HG03342 (cell line): ENCODE measurements around the gene VPS36.
"Not testable (repeated sequence)": the region's sequence is repeated elsewhere in the genome, so short reads cannot be mapped to it uniquely, and the experiment has no call there.

Experiments
- ATAC-seq: cut with Tn5 transposase; IDR thresholded peaks from one replicate; pipeline ENCODE4 v1.9.1; 2021; ENCODE audit warnings: mild to moderate bottlenecking, moderate library complexity; ENCODE audit not compliant: unreplicated experiment

VPS36 gene, protein sequence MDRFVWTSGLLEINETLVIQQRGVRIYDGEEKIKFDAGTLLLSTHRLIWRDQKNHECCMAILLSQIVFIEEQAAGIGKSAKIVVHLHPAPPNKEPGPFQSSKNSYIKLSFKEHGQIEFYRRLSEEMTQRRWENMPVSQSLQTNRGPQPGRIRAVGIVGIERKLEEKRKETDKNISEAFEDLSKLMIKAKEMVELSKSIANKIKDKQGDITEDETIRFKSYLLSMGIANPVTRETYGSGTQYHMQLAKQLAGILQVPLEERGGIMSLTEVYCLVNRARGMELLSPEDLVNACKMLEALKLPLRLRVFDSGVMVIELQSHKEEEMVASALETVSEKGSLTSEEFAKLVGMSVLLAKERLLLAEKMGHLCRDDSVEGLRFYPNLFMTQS

DNA sequence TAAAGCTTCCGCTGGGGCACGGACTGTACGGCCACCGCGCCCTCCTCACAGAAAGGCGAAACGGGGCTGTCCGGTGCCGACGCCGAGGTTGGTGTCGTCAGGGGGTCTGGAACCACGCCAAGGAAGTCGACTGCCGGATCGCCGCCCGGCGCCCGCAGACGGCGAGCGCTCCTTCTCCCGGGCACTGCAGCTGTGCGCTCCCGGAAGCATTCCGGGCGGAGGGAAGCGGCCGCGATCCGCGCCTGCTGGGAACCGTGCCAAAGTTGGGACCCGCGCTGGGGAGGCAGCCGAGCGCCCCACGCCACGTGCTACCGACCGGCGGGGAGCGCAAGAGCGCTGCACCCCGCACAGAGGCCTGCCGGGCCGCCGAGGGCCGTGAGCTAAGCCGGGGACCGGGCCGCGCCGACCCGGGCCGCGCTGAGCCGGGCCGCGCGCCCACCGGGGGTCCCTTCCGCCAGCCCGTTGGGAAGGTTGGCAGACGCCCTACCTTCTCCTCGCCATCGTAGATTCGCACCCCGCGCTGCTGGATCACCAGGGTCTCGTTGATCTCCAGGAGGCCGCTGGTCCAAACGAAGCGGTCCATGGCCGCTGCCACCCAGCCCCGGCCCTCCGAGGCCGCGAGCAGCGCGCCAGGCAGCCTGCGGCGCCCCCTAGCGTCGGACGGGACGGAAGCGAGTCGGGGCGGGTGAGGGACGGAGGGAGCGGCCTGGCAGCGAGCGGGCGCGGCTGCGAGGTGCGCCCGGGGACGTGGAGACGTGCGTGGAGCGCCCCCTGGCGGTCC is at the start of gene VPS36:
Gene VPS36, minus strand, starts transcription at position 623 of the 781 bp plus-strand sequence. Its CDS starts 40 bp downstream, at position 583.
- peak; percentile 70 for ATAC-seq

DNA sequence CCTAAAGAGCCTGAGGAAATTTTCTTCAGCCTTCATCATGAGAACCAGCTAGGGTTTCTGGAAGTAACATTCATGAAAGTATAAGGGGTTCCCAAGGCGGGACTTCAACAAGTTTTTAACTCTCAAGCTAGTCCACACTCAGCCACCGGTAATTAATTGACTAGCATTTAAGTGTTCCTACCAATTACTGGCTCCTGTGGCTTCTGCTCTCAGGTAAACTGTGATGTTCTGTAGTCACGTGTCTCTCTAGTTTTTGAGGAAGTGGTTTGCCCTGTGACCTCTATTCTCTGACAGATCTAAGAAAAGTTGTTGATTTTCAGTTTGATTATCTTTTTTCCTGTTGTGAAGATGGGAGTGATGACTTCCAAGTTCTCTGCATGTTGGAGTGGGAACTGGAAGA is 47.5 kb upstream of the VPS36 start:
- peak; percentile 82 for ATAC-seq

DNA sequence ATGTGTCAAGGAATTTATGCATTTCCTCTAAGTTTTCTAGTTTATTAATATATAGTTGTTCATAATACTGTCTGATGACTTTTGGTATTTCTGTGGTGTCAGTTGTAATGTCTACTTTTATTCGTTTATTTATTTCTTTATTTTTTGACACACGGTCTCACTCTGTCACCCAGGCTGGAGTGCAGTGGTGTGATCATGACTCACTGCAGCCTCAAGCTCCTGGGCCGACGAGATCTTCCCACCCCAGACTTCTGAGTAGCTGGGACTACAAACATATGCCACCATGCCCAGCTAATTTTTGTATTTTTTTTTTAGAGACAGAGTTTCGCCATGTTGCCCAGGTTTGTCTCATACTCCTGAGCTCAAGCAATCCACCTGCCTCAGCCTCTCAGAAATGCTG is 43.8 kb upstream of the VPS36 start:
- ATAC-seq: not testable (repeated sequence)

DNA sequence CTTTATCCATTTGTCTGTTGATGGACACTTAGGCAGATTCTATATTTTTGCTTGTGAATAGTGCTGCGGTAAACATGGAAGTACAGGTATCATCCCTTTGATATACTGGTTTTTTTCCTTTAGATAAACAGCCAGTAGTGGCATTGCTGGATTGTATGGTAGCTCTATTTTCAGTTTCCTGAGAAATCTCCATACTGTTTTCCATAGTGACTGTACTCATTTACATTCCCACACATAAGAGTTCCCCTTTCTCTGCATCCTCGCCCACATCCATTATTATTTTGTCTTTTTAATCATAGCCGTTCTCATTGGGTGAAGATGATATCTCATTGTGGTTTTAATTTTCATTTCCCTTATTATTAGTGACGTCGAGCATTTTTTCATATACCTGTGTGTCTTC is 40.6 kb upstream of the VPS36 start:
- ATAC-seq: not testable (repeated sequence)

DNA sequence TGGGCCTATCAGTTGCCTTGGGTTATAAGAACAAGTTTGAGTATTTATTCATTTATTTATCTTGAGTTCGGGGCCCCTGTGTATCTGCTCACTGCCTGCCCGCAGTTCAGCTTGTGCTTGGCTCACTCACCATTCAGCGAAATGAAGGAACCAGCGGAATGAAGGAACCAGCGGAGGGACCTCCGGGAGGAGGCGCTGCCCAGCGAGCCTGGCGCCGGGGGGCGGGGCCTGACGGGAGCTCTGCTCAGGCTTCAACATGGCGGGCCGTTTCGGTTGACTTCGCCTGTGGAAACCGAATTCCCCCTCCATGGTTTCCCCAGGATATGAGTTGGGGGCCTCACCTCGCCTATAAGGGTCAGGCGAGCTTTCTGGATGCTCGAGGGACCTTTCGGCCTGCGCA is 38.3 kb upstream of the VPS36 start:
- not testable (repeated sequence) for ATAC-seq

DNA sequence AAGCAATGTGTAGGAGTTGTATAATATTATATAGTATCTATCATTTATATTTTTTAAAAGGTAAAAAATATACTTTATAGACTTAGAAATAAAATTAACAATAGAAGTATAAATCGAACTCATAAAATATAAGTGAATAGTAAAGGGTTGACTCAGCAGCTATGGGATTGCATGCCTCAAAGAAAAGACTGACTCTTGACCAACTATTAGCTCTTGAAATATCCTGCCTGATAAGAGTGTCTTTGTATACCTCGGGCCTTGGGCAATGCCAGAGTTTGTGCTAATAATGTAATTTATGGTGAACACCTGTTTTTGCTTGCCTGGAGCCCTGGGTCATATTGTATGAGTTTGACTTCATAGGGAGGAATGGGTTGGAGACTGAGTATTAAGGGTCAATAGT is 36.6 kb upstream of the VPS36 start:
- not testable (repeated sequence) for ATAC-seq

DNA sequence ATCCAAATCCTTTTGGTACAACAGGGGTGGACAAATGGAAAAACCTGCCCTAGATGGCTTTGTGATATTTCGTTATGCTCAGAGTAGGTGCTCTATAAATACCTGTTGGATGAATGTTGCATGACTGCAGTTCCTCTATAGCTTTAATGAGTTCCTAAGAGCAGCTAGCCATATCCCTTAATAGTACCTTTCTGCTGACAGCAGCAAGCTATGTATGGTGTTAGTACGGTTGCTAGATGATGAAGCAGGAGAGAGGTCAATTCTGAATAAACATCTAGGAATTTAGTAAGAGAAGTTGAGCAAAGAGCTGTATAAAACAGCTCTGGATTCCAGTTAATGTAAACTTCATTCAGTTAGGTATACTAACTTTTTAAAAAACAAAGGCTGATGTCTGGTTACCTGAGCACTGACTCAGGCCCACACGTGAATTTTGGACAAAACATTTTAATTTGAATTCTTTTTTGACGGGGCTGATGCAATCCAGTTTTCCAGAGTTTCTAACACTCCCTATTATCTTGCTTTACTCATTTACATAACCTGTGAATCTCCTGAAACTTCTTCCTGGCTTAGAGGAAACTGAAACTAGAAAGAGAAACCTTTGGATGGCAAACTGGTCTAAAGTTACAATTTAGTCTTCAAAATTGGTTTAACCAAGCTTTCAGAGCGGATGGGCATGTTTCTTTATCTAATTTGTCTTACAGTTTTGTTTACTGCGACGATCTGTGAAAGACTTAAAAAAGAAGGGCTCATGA is 30.4 kb upstream of the VPS36 start:
- ATAC-seq: not testable (repeated sequence)

DNA sequence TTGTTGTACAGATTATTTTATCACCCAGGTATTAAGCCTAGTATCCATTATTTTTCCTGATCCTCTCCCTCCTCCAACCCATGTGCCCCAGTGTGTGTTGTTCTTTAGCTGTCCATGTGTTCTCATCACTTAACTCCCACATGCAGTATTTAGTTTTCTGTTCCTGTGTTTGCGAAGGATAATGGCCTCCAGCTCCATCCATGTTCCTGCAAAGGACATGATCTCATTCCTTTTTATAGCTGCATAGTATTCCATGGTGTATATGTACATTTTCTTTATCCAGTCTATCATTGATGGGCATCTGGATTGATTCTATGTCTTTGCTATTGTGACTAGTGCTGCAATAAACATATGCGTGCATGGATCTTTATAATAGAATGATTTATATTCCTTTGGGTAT is 18.1 kb upstream of the VPS36 start:
- ATAC-seq: not testable (repeated sequence)

DNA sequence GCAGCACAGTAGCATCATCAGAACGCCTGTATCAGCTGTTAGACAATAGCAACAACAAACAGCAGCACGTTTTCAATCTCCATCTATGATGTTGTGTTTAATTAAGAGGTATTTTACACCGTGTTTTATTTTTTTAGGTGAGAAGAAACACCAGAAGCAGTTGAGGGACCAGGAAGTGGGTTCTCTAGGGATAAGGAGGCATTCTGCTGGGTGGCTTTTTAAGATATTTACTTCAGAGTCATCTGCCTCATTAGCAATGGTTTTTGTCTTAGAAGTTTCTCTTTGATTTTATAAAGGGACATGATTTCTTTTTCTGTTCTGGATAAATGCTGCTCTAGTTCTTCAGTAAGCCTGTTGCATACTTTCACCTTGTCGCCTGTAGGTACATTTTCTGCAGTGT is 13.1 kb upstream of the VPS36 start:
- no peak for ATAC-seq

DNA sequence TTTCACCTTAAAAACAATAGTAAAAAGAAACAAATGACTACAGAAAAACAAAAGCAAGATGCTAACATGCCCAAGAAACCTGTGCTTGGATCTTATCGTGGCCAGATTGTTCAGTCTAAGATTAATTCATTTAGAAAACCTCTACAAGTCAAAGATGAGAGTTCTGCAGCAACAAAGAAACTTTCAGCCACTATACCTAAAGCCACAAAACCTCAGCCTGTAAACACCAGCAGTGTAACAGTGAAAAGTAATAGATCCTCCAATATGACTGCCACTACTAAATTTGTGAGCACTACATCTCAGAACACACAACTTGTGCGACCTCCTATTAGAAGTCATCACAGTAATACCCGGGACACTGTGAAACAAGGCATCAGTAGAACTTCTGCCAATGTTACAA is 10.8 kb upstream of the VPS36 start:
- no peak for ATAC-seq

DNA sequence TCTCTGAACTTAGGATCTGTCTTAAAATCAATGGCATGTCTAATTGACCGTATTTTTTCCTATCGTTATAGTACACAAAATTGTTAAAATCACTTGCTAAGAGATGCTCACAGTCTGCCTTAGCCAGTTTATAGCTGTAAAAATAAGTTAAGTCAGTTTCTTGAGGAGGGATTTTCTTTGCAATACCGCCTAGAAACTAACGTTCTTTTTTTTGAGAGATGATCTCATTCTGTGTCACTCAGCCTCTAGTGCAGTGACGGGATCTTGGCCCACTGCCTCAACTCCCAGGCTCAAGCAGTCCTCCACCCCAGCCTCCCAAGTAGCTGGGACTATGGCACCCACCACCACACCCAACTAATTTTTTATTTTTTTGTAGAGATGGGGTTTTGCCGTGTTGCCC is 9.2 kb upstream of the VPS36 start:
- no peak for ATAC-seq

DNA sequence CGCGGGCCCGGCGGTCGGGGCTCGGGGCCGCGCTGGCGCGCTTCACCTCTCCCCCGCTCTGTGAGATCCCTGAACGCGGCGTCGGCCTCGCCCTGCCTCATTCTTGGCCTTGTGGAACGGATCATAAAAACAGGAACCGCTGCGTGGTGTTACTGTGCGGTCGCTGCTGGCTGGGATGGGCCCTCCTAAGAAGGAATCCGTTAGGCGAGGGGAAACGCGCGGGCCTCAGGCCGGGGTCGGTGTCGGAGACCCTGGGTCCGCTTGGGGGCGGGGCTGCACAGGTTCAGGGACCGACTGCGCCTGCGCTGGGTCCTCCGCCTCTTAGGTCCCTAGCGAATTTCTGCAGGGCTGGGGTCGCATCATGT is 5.2 kb upstream of the VPS36 start:
- peak; percentile 29 for ATAC-seq

DNA sequence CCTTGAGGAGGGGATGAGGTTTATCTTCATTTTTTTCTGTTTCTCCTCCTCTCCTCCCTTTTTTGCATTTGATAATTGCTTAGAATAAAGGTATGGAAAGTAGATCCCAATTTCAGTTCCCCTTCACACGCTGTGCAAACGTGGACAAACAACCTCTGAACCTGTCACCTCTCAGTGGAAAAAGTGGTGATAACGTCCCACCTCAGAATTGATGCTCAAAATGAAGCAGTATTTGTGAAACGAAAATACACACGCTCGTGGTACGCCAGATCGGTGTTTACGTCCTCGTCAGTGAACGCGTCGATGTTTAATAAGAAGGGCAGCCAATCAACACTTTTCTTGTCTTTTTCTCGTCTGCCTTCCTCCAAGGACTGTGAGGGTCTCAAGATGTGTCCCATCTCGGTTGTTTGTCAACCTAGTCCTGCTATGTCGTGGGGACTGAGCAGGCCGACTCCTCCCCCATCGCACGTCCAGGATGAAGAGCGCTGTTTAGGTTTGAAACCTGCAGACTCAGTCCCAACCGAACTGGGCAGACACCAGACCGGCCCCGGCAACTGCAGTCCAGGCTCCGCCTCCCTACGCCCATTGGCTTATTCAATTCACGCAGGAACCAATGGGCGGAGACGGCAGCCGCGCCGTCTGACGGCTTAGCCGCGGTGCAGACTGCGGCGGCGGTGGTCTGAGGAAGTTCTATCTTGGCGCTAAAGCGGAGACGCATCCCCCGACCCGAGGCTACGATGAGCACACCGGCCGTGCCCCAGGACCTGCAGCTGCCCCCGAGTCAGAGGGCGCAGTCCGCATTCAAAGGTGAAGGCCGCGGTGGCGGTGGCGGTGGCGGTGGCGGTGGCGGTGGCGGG is 4.6 kb upstream of the VPS36 start, which contains the start of gene CKAP2:
Gene CKAP2, plus strand, starts transcription at position 659 of the 857 bp plus-strand sequence. Its CDS starts 79 bp downstream, at position 738.
- peak; percentile 77 for ATAC-seq

DNA sequence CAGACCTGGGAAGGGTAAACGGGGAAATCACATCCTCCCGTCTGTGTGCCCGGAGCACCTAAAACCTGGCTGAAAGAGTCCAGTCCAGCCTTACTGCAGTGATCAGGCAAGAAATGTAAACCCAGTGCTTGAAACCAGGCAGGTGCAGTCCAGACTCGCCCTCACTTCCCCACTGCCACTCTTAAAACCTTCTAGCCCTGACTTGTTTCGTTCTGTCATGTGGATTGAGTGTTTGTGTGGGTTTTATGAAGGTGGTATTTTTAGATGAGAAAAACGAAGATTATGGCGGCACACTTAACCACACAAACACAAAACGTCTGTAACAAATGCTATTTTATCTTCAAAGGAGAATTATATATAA is 4.0 kb upstream of the VPS36 start:
- ATAC-seq: peak; percentile 21

DNA sequence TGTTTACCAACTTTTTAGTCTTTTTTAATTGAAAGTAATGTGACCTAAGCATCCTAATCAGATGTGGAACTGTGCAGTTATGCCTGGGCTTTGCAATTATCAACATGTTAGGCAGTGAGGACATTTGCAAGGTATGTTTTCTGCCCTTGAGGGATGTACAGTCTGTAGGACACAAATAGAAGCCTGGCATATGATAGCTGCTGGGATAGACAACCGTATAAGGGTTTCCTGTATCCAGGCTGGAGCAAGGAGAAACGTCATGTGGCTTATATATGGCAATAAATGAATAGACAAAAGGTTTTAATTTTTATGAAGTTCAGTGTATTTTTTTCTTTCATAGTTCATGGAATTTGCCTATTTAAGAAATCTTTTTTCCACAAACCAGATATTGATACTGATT is 2.0 kb upstream of the VPS36 start:
- ATAC-seq: no peak

DNA sequence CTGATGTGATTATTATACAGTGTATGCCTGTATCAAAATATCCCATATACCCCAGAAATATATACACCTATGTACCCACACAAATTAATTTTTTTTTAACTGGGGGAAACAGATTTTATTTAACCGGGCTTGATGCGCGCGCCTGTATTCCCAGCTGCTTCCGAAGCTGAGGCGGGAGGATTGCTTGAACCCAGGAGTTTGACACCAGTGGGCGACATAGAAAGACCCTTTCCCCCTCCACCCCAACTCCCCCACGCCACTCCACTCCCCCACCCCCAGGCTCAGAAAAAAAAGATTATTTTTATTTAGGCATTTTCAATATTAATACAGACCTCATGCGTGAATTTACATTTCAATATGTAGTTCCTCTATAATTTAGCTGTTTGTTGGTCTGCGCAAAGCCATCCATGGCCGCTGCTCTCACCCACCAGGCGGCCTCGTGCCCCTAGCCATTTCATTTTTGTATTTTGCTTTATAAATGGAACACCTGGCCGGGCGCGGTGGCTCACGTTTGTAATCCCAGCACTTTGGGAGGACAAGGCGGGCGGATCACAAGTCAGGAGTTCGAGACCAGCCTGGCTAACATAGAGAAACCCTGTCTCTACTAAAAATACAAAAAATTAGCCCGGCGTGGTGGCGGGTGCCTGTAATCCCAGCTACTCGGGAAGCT is 836 bp upstream of the VPS36 start:
- ATAC-seq: no peak

DNA sequence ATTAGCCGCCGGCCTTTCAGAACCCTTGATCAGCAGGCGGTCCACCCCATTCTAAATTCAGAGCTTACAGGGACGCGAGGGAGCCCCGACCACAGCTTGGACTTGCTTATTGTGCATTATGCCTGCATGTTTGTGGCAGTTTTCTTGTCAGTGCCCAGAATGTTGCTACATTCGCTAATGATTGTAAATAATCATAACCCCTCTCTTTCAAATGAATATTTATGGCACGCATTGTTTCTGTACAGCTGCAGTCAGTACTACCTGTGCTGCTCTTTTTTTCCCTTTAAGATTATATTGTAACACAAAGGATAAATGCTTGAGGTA is 321 bp upstream of the VPS36 start:
- no peak for ATAC-seq

DNA sequence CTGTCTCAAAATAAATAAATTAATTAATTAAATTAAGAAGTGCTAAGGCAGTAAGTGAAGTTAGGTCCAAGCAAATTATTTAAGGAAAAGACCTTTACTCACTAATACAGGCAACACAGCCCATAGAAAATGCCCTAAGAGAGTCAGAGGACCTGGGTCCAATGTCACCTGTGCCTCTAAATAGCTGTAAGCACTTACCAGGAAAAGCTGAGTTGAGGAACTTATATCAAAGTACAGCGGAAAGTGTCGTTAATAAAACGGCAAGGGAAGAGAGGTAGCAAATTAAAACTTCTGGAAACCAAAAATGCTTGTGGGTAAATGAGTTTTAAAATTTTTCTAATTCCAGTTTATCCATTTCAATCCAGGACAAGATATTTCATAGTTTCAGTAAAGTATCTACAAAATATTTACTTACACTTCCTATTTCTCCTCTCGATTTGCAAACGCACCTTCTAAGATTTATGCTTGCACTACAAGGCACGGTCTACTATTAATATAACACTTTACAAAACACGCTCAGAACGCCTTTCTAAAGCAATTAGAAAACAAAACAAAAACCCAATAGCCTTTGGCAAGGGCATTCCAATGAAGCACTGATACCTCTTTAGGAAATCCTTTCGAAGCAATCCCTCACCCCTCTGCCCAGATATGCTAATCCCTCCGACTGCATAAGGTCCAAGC is 963 bp downstream of the VPS36 start:
- ATAC-seq: no peak

DNA sequence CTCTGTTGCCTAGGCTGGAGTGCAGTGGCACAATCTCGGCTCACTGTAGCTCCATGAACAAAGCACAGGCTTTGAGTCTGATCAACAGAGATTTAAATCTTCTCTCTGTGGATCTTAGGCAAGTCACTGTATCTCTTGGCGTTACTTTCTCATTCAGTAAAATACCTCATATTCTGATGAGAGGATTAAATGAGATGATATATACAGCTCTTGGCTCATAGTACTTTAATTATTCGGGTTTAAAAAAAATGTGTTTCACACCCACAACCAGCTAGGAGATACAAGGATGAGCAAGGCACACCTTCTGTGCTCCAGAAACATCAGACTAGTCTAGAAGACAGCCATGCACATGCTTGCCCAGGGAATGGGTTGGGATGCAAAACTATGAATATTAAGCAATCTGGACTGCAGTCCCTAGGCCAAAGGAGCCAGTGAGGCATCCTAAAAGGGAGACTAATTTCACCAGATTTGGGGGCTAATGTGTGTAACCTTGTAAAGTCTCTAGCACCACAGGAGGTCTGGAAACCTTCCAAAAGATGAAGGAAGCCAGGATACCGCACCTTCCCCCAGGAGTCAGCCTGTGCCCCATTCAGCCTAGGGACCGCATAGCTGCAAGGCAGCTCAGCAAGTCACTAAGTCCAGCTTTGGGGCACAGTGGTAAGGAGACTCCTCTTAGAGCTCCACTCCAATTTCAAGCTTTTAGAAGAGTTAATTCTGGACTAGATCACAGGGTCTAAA is 2.5 kb downstream of the VPS36 start:
- ATAC-seq: no peak
